ENCODE data around the gene RHBDD3.
"Not testable (repeated sequence)": the region's sequence is repeated elsewhere in the genome, so short reads cannot be mapped to it uniquely, and the experiment has no call there.

The RHBDD3 gene

DNA sequence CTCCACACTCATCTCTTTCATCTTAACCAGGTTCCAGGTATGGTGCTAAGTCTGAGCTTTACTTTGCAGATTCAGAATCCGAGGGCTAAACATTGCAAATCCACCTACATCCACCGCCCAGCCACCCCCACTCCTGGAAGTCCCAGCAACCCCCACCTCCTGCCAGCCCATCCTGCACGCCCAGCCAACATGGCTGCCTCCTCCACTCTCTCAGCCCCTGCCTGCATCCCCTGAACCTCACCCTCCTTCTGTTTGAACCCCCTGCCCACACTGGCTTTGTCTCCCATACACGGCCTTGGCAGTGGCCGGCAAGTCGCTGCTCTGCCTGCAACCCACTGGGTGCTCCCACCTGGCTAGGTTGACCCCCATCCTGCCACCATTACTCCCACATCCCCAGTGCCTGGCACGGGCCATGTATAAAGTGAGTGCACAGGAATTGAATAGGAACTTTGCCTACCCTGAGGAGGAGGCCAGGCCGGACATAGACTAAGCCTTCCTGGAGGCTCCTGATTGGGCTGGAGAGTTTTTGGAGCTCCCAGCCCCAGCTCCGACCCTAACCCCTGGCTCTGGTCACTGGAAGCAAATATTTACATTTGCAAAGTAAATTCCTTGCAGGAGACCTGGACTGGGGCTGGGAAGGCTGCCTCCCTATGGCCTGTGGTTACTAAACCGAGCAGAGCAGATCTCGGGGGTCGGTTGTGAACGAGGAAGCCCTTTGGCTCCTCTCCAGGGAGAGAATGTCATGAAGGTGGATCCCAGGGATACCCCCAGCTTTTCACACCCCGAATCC lies 47.7 kb downstream of the RHBDD3 start:
- Histone ChIP-seq H2BK12ac (ENCODE audit: low read length) (no peak overlapping the region), H3K23ac (ENCODE audit: low read depth, low read length, poor library complexity) (peak overlapping the region; percentile 45), H3K4me3 (ENCODE audit: low read length in 2 of 2) (no peak overlapping the region), H3K9me3 (replicated peaks in 1 of 2; ENCODE audit: control insufficient read depth in 2 of 2, insufficient read depth in 1 of 2, low read depth in 1 of 2, low read length in 2 of 2) (no peaks in the 10 kb centered on the region), H3K18ac (ENCODE audit: low read length) (peak overlapping the region; percentile 55), H3K27me3 (ENCODE audit: control insufficient read depth in 3 of 3, insufficient read depth in 3 of 3, low read depth in 1 of 3, low read length in 3 of 3) (no peaks in the 10 kb centered on the region), H3K4ac (ENCODE audit: low read length) (no peak overlapping the region), H3K14ac (ENCODE audit: low read length) (no peak overlapping the region), H2AK5ac (ENCODE audit: low read depth, low read length) (peak overlapping the region; percentile 69), H3K4me1 (ENCODE audit: control insufficient read depth in 2 of 2, insufficient read depth in 1 of 2, low read depth in 1 of 2, low read length in 2 of 2) (peaks cover 5 to 10% of the 10 kb centered on the region in 2 donors), H2BK120ac (ENCODE audit: low read depth, low read length) (no peak overlapping the region), H2BK5ac (ENCODE audit: low read length) (no peak overlapping the region), H3K27ac (replicated peaks; ENCODE audit: low read length) (no peak overlapping the region), H3K9ac (ENCODE audit: low read depth, low read length, poor library complexity) (peak overlapping the region; percentile 22), H4K91ac (ENCODE audit: low read depth, low read length, poor library complexity) (no peak overlapping the region), H3K79me1 (ENCODE audit: low read depth, low read length) (no peaks in the 10 kb centered on the region), H2AFZ (ENCODE audit: low read length) (no peak overlapping the region), H3K4me2 (ENCODE audit: insufficient read depth, low read length, poor library complexity, severe bottlenecking) (no peak overlapping the region), H4K8ac (ENCODE audit: low read depth, low read length) (no peak overlapping the region), H3K36me3 (replicated peaks in 1 of 2; ENCODE audit: control insufficient read depth in 2 of 2, insufficient read depth in 2 of 2, low read length in 2 of 2) (peaks cover 0 to 39% of the 10 kb centered on the region in 2 donors), H2BK15ac (ENCODE audit: low read length) (no peak overlapping the region)
- WGBS, 2 donors (ENCODE audit: extremely low coverage in 2 of 2, insufficient read length in 2 of 2, insufficient replicate concordance in 1 of 2) = no CpG with 5 or more reads among the region's 14 CpGs
- no peak for DNase-seq (ENCODE audit: low spot score)

DNA sequence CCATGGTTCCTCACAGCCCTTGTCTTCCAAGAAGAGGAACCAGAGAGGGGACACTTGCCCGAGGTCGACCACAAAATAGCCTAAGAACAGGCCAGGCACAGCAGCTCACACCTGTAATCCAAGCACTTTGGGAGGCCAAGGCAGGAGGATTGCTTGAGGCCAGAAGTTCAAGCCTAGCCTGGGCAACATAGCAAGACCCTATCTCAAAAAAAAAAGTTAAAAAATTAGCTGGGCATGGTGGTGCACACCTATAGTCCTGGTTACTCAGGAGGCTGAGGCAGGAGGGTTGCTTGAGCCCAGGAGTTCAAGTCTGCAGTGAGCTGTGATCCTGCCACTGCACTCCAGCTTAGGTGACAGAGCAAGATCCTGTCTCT lies 48.4 kb downstream of the RHBDD3 start:
- not testable (repeated sequence) for H3K4ac ChIP-seq (ENCODE audit: low read length); H3K79me1 ChIP-seq (ENCODE audit: low read depth, low read length); H3K4me2 ChIP-seq (ENCODE audit: insufficient read depth, low read length, poor library complexity, severe bottlenecking); H2BK15ac ChIP-seq (ENCODE audit: low read length); H2BK12ac ChIP-seq (ENCODE audit: low read length); H3K9me3 ChIP-seq (replicated peaks in 1 of 2; ENCODE audit: control insufficient read depth in 2 of 2, insufficient read depth in 1 of 2, low read depth in 1 of 2, low read length in 2 of 2); H3K23ac ChIP-seq (ENCODE audit: low read depth, low read length, poor library complexity); DNase-seq (ENCODE audit: low spot score); H2BK5ac ChIP-seq (ENCODE audit: low read length); H3K4me3 ChIP-seq (ENCODE audit: low read length in 2 of 2); H2BK120ac ChIP-seq (ENCODE audit: low read depth, low read length); H4K91ac ChIP-seq (ENCODE audit: low read depth, low read length, poor library complexity); H3K9ac ChIP-seq (ENCODE audit: low read depth, low read length, poor library complexity); H2AFZ ChIP-seq (ENCODE audit: low read length); H3K14ac ChIP-seq (ENCODE audit: low read length); H3K27ac ChIP-seq (replicated peaks; ENCODE audit: low read length); H4K8ac ChIP-seq (ENCODE audit: low read depth, low read length); H3K27me3 ChIP-seq (ENCODE audit: control insufficient read depth in 3 of 3, insufficient read depth in 3 of 3, low read depth in 1 of 3, low read length in 3 of 3)
- Histone ChIP-seq H2AK5ac (ENCODE audit: low read depth, low read length) (peak overlapping the region; percentile 11), H3K4me1 (ENCODE audit: control insufficient read depth in 2 of 2, insufficient read depth in 1 of 2, low read depth in 1 of 2, low read length in 2 of 2) (peaks cover 0 to 12% of the 10 kb centered on the region in 2 donors), H3K18ac (ENCODE audit: low read length) (peak overlapping the region; percentile 25), H3K36me3 (replicated peaks in 1 of 2; ENCODE audit: control insufficient read depth in 2 of 2, insufficient read depth in 2 of 2, low read length in 2 of 2) (peaks cover 0 to 45% of the 10 kb centered on the region in 2 donors)
- WGBS, 2 donors (ENCODE audit: extremely low coverage in 2 of 2, insufficient read length in 2 of 2, insufficient replicate concordance in 1 of 2) = no CpG with 5 or more reads among the region's 2 CpGs

DNA sequence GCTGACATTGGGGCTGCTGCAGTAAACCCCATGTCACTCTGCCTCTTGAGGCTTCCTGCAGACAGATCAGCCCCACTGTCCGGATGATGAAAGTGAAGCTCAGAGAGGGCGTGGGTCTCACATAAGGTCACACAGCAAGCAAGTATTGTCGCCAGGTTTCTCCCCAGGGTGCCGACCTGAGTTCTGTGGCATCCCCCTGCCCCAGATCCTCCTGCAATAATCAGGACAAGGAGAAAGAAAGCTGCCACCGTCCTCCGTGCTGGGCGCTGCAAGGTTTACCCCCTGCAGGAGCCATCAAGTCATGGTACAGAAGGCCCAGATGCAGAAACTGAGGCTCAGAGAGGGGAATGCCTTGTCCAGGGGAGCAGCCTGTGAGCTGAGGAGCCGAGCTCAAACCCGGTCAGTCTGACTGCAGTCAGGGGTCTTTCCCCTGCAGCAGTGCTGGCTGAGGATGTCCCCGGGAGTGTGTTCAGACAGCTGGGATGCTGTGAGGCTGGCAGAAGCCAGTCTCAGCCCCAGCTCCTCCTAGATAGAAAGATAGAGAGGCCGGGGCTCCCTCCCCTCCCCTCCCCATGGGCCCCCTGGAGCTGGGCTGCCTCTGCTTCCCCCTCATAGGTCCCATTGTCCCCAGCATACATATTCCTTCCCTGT lies 48.9 kb downstream of the RHBDD3 start:
- Histone ChIP-seq H3K18ac (ENCODE audit: low read length) (peak overlapping the region; percentile 25), H3K23ac (ENCODE audit: low read depth, low read length, poor library complexity) (peak overlapping the region; percentile 40), H3K79me1 (ENCODE audit: low read depth, low read length) (peaks cover 2% of the 10 kb centered on the region), H4K8ac (ENCODE audit: low read depth, low read length) (peak overlapping the region; percentile 76), H3K27me3 (ENCODE audit: control insufficient read depth in 3 of 3, insufficient read depth in 3 of 3, low read depth in 1 of 3, low read length in 3 of 3) (no peaks in the 10 kb centered on the region), H3K36me3 (replicated peaks in 1 of 2; ENCODE audit: control insufficient read depth in 2 of 2, insufficient read depth in 2 of 2, low read length in 2 of 2) (peaks cover 0 to 45% of the 10 kb centered on the region in 2 donors), H3K4me3 (ENCODE audit: low read length in 2 of 2) (no peak overlapping the region), H3K9me3 (replicated peaks in 1 of 2; ENCODE audit: control insufficient read depth in 2 of 2, insufficient read depth in 1 of 2, low read depth in 1 of 2, low read length in 2 of 2) (no peaks in the 10 kb centered on the region), H3K4me1 (ENCODE audit: control insufficient read depth in 2 of 2, insufficient read depth in 1 of 2, low read depth in 1 of 2, low read length in 2 of 2) (peaks cover 0 to 12% of the 10 kb centered on the region in 2 donors), H4K91ac (ENCODE audit: low read depth, low read length, poor library complexity) (no peak overlapping the region), H3K27ac (replicated peaks; ENCODE audit: low read length) (no peak overlapping the region), H2AK5ac (ENCODE audit: low read depth, low read length) (peak overlapping the region; percentile 11), H3K4me2 (ENCODE audit: insufficient read depth, low read length, poor library complexity, severe bottlenecking) (no peak overlapping the region), H3K9ac (ENCODE audit: low read depth, low read length, poor library complexity) (no peak overlapping the region), H2AFZ (ENCODE audit: low read length) (no peak overlapping the region), H2BK5ac (ENCODE audit: low read length) (no peak overlapping the region), H2BK12ac (ENCODE audit: low read length) (peak overlapping the region; percentile 77), H2BK120ac (ENCODE audit: low read depth, low read length) (peak overlapping the region; percentile 0), H3K4ac (ENCODE audit: low read length) (no peak overlapping the region), H2BK15ac (ENCODE audit: low read length) (no peak overlapping the region), H3K14ac (ENCODE audit: low read length) (no peak overlapping the region)
- no CpG with 5 or more reads among the region's 11 CpGs for WGBS, 2 donors (ENCODE audit: extremely low coverage in 2 of 2, insufficient read length in 2 of 2, insufficient replicate concordance in 1 of 2)
- DNase-seq (ENCODE audit: low spot score) = no peak

All from neuronal stem cell (in vitro differentiated cells).